Measurements from ENCODE around the gene IL1RAPL2. TPM values are rescaled to one million over a fixed set of nuclear protein-coding genes. Genes with fewer than 3 reads are reported as not detected.

Gene IL1RAPL2
- total and polyA plus RNA-seq, 10 of the 15 experiments (the other 5 are each of a cell fraction or from before 2014, with no cell fraction given) = 0.19 TPM; not detected in 9

DNA sequence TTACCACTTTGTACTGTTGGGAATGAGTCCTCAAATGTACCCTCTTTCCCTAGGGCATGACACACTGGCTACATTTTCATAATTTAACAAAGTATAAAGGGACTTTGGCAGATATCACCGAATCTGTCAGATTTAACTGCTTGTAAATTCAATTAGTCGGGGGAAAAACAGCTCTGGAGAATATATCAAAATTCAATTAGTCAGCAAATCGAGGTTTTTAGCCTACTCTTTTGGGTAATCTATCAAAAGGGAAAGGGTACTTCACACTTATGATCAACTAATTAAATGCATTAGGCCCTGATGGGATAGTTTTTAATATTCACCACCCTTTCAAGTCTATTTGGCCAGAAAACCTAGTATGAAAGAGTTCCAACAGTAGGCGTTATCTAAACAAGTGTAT, 141.0 kb downstream of the IL1RAPL2 start:
- BruUV-seq (replicated peaks) = no TSS peak
- Histone ChIP-seq H3K4me3 (no peak overlapping the region), H3K36me3 (ENCODE audit: control insufficient read depth in 2 of 2, insufficient read depth in 2 of 2, low read length in 1 of 2) (no peaks in the 10 kb centered on the region), H4K20me1 (ENCODE audit: control insufficient read depth, insufficient read depth) (no peaks in the 10 kb centered on the region), H3K27me3 (replicated peaks in 1 of 2; ENCODE audit: control insufficient read depth in 2 of 2, insufficient read depth in 2 of 2, low read length in 1 of 2) (0 out of 4 replicates have a peak, but pooled peaks cover 0 to 2% of the 10 kb centered on the region in 2 experiments), H2AFZ (ENCODE audit: control insufficient read depth, low read depth, low read length) (no peak overlapping the region), H3K4me1 (ENCODE audit: control insufficient read depth, insufficient read depth, low read length) (no peaks in the 10 kb centered on the region), H3K9ac (ENCODE audit: control insufficient read depth, insufficient read depth, low read length) (no peak overlapping the region), H3K79me2 (ENCODE audit: control insufficient read depth, insufficient read depth, low read length) (no peaks in the 10 kb centered on the region), H3K4me2 (ENCODE audit: control insufficient read depth, insufficient read depth) (no peak overlapping the region), H3K27ac (ENCODE audit: control insufficient read depth, insufficient read depth) (no peak overlapping the region), H3K9me3 (replicated peaks; ENCODE audit: control insufficient read depth, insufficient read depth, low read length) (no peaks in the 10 kb centered on the region)
- RAD21 ChIA-PET (ENCODE audit: unreplicated experiment) = no interaction called here
- FAIRE-seq = no peak
- POLR2A ChIA-PET = no interaction called here
- no peak for ATAC-seq
- intact Hi-C loops (cut with micrococcal nuclease; ENCODE audit: unreplicated experiment) = no loop called here
- in situ Hi-C loops (cut with MboI) = no loop called here
- TF ChIP-seq YBX1 (IDR thresholded peaks at IDR 0.05) (no peak), ATF3 (IDR thresholded peaks at IDR 0.05; ENCODE audit: borderline replicate concordance, extremely low read depth, low read depth, low read length) (no peak), USF2 (IDR thresholded peaks at IDR 0.05; ENCODE audit: borderline replicate concordance, low read depth, low read length) (no peak), RAD51 (IDR thresholded peaks at IDR 0.05) (no peak), JUND (IDR thresholded peaks at IDR 0.05; ENCODE audit: low read depth, low read length) (no peak), IKZF2 (IDR thresholded peaks at IDR 0.05) (no peak), NFYB (IDR thresholded peaks at IDR 0.05; ENCODE audit: insufficient read depth, low read depth, low read length) (no peak), IRF3 (IDR thresholded peaks at IDR 0.05) (no peak), SREBF1 (IDR thresholded peaks at IDR 0.05; ENCODE audit: low read length) (no peak), BCLAF1 (IDR thresholded peaks at IDR 0.05) (no peak), WRNIP1 (IDR thresholded peaks at IDR 0.05; ENCODE audit: borderline replicate concordance, low read depth, low read length) (no peak), HDGF (IDR thresholded peaks at IDR 0.05) (no peak), ATF7 (IDR thresholded peaks at IDR 0.05; ENCODE audit: low read depth) (no peak), PML (IDR thresholded peaks at IDR 0.05; ENCODE audit: low read length) (no peak), FOXM1 (IDR thresholded peaks at IDR 0.05; ENCODE audit: low read depth, low read length) (no peak)
- SMC1A ChIA-PET (ENCODE audit: uncharacterized antibody, unreplicated experiment) = no interaction called here
- CTCF ChIA-PET = no interaction called here
- DNase-seq (ENCODE audit: low read depth, low spot score) = no peak
- 11% methylated on average over 4 of the region's 4 CpGs for WGBS (ENCODE audit: insufficient coverage, insufficient replicate concordance, low lambda C conversion rate, missing lambda C conversion rate)
